ENCODE data around the gene CDC123. TPM values are rescaled to one million over a fixed set of nuclear protein-coding genes. Genes with fewer than 3 reads are reported as not detected.

CDC123 gene
- total and polyA plus RNA-seq, 12 donors, result 41.1 to 119 (median 55.7) TPM

- H3K9me3 ChIP-seq (replicated peaks in 1 of 3), result no peaks in the 10 kb centered on the region
- DNase-seq, result no peak
- no peaks in the 10 kb centered on the region for H3K4me1 ChIP-seq (replicated peaks in 1 of 2)
- intact Hi-C loops (cut with DNase I), result no loop called here
- no peak overlapping the region for H3K27ac ChIP-seq
- no peak overlapping the region for H3K4me3 ChIP-seq
- 92 to 95% (median 94%) methylated on average over 13 of the region's 13 CpGs for WGBS, 4 donors
- peak in 1 of 6 experiments; percentile 5 for TF ChIP-seq CTCF (IDR thresholded peaks at IDR 0.05)
- TF ChIP-seq POLR2A (IDR thresholded peaks at IDR 0.05), result no peak
- H3K27me3 ChIP-seq, result no peaks in the 10 kb centered on the region
- peaks cover 0 to 24% of the 10 kb centered on the region in 2 donors for H3K36me3 ChIP-seq (replicated peaks in 1 of 2)
Observed at GRCh38 chr10:12252882-12253546, 57.0 kb downstream of the CDC123 start.

- no peaks in the 10 kb centered on the region for H3K27me3 ChIP-seq
- H3K9me3 ChIP-seq (replicated peaks in 1 of 3), result no peaks in the 10 kb centered on the region
- H3K4me1 ChIP-seq (replicated peaks in 1 of 2), result no peaks in the 10 kb centered on the region
- intact Hi-C loops (cut with DNase I), result no loop called here
- DNase-seq, result no peak
- H3K27ac ChIP-seq, result no peak overlapping the region
- H3K36me3 ChIP-seq (replicated peaks in 1 of 2), result peaks cover 0 to 8% of the 10 kb centered on the region in 2 donors
- TF ChIP-seq POLR2A (IDR thresholded peaks at IDR 0.05) (no peak), CTCF (IDR thresholded peaks at IDR 0.05) (no peak)
- no peak overlapping the region for H3K4me3 ChIP-seq
- WGBS, 4 donors, result 42 to 69% (median 49%) methylated on average over 1 of the region's 1 CpG
Observed at GRCh38 chr10:12255048-12255447, 59.1 kb downstream of the CDC123 start.

GRCh38 chr10:12259988-12260387 is 64.0 kb downstream of the CDC123 start:
- no peak for DNase-seq

More at GRCh38 chr10:12259988-12260387, 64.0 kb downstream of the CDC123 start:
- no peak overlapping the region for H3K27ac ChIP-seq
- WGBS, 4 donors, result 85 to 98% (median 92%) methylated on average over 4 of the region's 4 CpGs
- intact Hi-C loops (cut with DNase I), result loop anchor here (5.0 to 10.0 kb wide), 3 partner anchors 397 to 455 kb away; no protein-coding TSS in a partner anchor
- H3K27me3 ChIP-seq, result no peaks in the 10 kb centered on the region
- peaks cover 0 to 7% of the 10 kb centered on the region in 2 donors for H3K4me1 ChIP-seq (replicated peaks in 1 of 2)
- TF ChIP-seq POLR2A (IDR thresholded peaks at IDR 0.05) (no peak), CTCF (IDR thresholded peaks at IDR 0.05) (no peak)
- no peaks in the 10 kb centered on the region for H3K9me3 ChIP-seq (replicated peaks in 1 of 3)
- no peak overlapping the region for H3K4me3 ChIP-seq
- H3K36me3 ChIP-seq (replicated peaks in 1 of 2), result no peaks in the 10 kb centered on the region

Data from adrenal gland (tissue), 12 donors.